ENCODE data around the gene SNAPC2. TPM values are rescaled to one million over a fixed set of nuclear protein-coding genes. Genes with fewer than 3 reads are reported as not detected.

SNAPC2 gene
- total and polyA plus RNA-seq, 12 donors = 5.7 to 26.1 (median 9.5) TPM

- DNase-seq (no peak), ATAC-seq (no peak)
- Histone ChIP-seq H3K9me3 (no peaks in the 10 kb centered on the region), H3K4me1 (peaks cover 4 to 29% (median 19%) of the 10 kb centered on the region in 9 donors), H3K4me3 (no peak overlapping the region), H3K36me3 (peaks cover 20 to 79% (median 66%) of the 10 kb centered on the region in 9 donors), H3K27me3 (no peaks in the 10 kb centered on the region), H3K27ac (no peak overlapping the region)
- intact Hi-C loops (cut with DNase I) = no loop called here
- 92 to 93% methylated on average over 32 of the region's 32 CpGs for WGBS, 2 donors
- no peak for TF ChIP-seq CTCF (IDR thresholded peaks at IDR 0.05)
Observed at GRCh38 chr19:7932276-7932929, 12.3 kb downstream of the SNAPC2 start.

- 91 to 96% methylated on average over 10 of the region's 10 CpGs for WGBS, 2 donors
- no peak for TF ChIP-seq CTCF (IDR thresholded peaks at IDR 0.05)
- Histone ChIP-seq H3K4me1 (peaks cover 4 to 24% (median 16%) of the 10 kb centered on the region in 9 donors), H3K36me3 (peaks cover 24 to 84% (median 71%) of the 10 kb centered on the region in 9 donors), H3K9me3 (no peaks in the 10 kb centered on the region), H3K27me3 (no peaks in the 10 kb centered on the region), H3K27ac (no peak overlapping the region), H3K4me3 (no peak overlapping the region)
- DNase-seq (no peak), ATAC-seq (no peak)
- intact Hi-C loops (cut with DNase I) = no loop called here
Observed at GRCh38 chr19:7932930-7933300, 12.8 kb downstream of the SNAPC2 start.

GRCh38 chr19:7933411-7933810 is 13.3 kb downstream of the SNAPC2 start:
- H3K27ac ChIP-seq = no peak overlapping the region
- no peak overlapping the region for H3K4me3 ChIP-seq
- ATAC-seq (no peak), DNase-seq (no peak)
- H3K9me3 ChIP-seq = no peaks in the 10 kb centered on the region
- intact Hi-C loops (cut with DNase I) = no loop called here
- TF ChIP-seq CTCF (IDR thresholded peaks at IDR 0.05) = peak in 2 of 9 donors; percentile 21 to 27
- no peaks in the 10 kb centered on the region for H3K27me3 ChIP-seq
- H3K36me3 ChIP-seq = peaks cover 24 to 89% (median 74%) of the 10 kb centered on the region in 9 donors
- peaks cover 0 to 19% (median 11%) of the 10 kb centered on the region in 9 donors for H3K4me1 ChIP-seq
- 89 to 92% methylated on average over 14 of the region's 14 CpGs for WGBS, 2 donors

- 87 to 90% methylated on average over 54 to 55 of the region's 55 CpGs for WGBS, 2 donors
- no peak for TF ChIP-seq CTCF (IDR thresholded peaks at IDR 0.05)
- H3K9me3 ChIP-seq = no peaks in the 10 kb centered on the region
Observed at GRCh38 chr19:7933828-7934725, 13.9 kb downstream of the SNAPC2 start.

More at GRCh38 chr19:7933828-7934725, 13.9 kb downstream of the SNAPC2 start:
- peaks cover 0 to 12% (median 5%) of the 10 kb centered on the region in 9 donors for H3K4me1 ChIP-seq
- H3K36me3 ChIP-seq = peaks cover 24 to 95% (median 74%) of the 10 kb centered on the region in 9 donors
- intact Hi-C loops (cut with DNase I) = no loop called here
- DNase-seq (no peak), ATAC-seq (no peak)
- no peak overlapping the region for H3K4me3 ChIP-seq
- H3K27ac ChIP-seq = no peak overlapping the region
- no peaks in the 10 kb centered on the region for H3K27me3 ChIP-seq

All from heart right ventricle (tissue), 16 donors.